ENCODE results near the gene ATL2.
"Not testable (repeated sequence)": the region's sequence is repeated elsewhere in the genome, so short reads cannot be mapped to it uniquely, and the experiment has no call there.

The ATL2 gene

GRCh38 chr2:38290332-38290731 lies 86.7 kb downstream of the ATL2 start:
- no peak for DNase-seq (ENCODE audit: low read depth)
- TF ChIP-seq CTCF (conservative IDR thresholded peaks at IDR 0.05; ENCODE audit: low read depth, low read length): no peak
- H3K4me3 ChIP-seq (ENCODE audit: low read depth, low read length): no peak overlapping the region

GRCh38 chr2:38284971-38285370 lies 92.1 kb downstream of the ATL2 start:
- TF ChIP-seq CTCF (conservative IDR thresholded peaks at IDR 0.05; ENCODE audit: low read depth, low read length): no peak
- H3K4me3 ChIP-seq (ENCODE audit: low read depth, low read length): no peak overlapping the region
- no peak for DNase-seq (ENCODE audit: low read depth)

- no peak overlapping the region for H3K4me3 ChIP-seq (ENCODE audit: low read depth, low read length)
- no peak for DNase-seq (ENCODE audit: low read depth)
- no peak for TF ChIP-seq CTCF (conservative IDR thresholded peaks at IDR 0.05; ENCODE audit: low read depth, low read length)
Measured at GRCh38 chr2:38281095-38281742, 95.9 kb downstream of the ATL2 start.

- no peak for DNase-seq (ENCODE audit: low read depth)
- no peak for TF ChIP-seq CTCF (conservative IDR thresholded peaks at IDR 0.05; ENCODE audit: low read depth, low read length)
- H3K4me3 ChIP-seq (ENCODE audit: low read depth, low read length): no peak overlapping the region
Measured at GRCh38 chr2:38279201-38279600, 97.9 kb downstream of the ATL2 start.

GRCh38 chr2:38278117-38278438 lies 99.0 kb downstream of the ATL2 start:
- DNase-seq (ENCODE audit: low read depth); H3K4me3 ChIP-seq (ENCODE audit: low read depth, low read length): not testable (repeated sequence)

- no peak overlapping the region for H3K4me3 ChIP-seq (ENCODE audit: low read depth, low read length)
- peak; percentile 48 for DNase-seq (ENCODE audit: low read depth)
- TF ChIP-seq CTCF (conservative IDR thresholded peaks at IDR 0.05; ENCODE audit: low read depth, low read length): no peak
Measured at GRCh38 chr2:38277245-38278116, 99.6 kb downstream of the ATL2 start.

- TF ChIP-seq CTCF (conservative IDR thresholded peaks at IDR 0.05; ENCODE audit: low read depth, low read length): peak; percentile 59
- peak; percentile 95 for DNase-seq (ENCODE audit: low read depth)
- no peak overlapping the region for H3K4me3 ChIP-seq (ENCODE audit: low read depth, low read length)
Measured at GRCh38 chr2:38274286-38275276, 102.5 kb downstream of the ATL2 start.

Measured in choroid plexus epithelial cell (primary cell).